ENCODE data around the gene CARD19.

CARD19 gene

GRCh38 chr9:93121316-93122241, 25.6 kb downstream of the CARD19 start:
- ChIA-PET CTCF (interaction anchor here (16.5 kb wide), 1 partner anchor 14 kb away, joined by 174 read pairs; no protein-coding TSS in a partner anchor), POLR2A (no interaction called here)
- no peak for DNase-seq (ENCODE audit: extremely low spot score)
- no peak for TF ChIP-seq CTCF (IDR thresholded peaks at IDR 0.05; ENCODE audit: control extremely low read depth, extremely low read depth, low read depth, missing control alignments)

GRCh38 chr9:93122721-93123221, 26.8 kb downstream of the CARD19 start:
- TF ChIP-seq CTCF (IDR thresholded peaks at IDR 0.05; ENCODE audit: control extremely low read depth, extremely low read depth, low read depth, missing control alignments), result no peak
- no peak for DNase-seq (ENCODE audit: extremely low spot score)
- ChIA-PET POLR2A (interaction anchor here (0.8 kb wide), 1 partner anchor 9 kb away, joined by 4 read pairs; no protein-coding TSS in a partner anchor), CTCF (interaction anchor here (16.5 kb wide), 1 partner anchor 15 kb away, joined by 174 read pairs; no protein-coding TSS in a partner anchor)

- ChIA-PET CTCF (interaction anchor here (16.5 kb wide), 1 partner anchor 16 kb away, joined by 174 read pairs; no protein-coding TSS in a partner anchor), POLR2A (interaction anchor here (0.8 kb wide), 1 partner anchor 8 kb away, joined by 4 read pairs; no protein-coding TSS in a partner anchor)
- DNase-seq (ENCODE audit: extremely low spot score), result no peak
- no peak for TF ChIP-seq CTCF (IDR thresholded peaks at IDR 0.05; ENCODE audit: control extremely low read depth, extremely low read depth, low read depth, missing control alignments)
Observed at GRCh38 chr9:93123561-93124283, 27.7 kb downstream of the CARD19 start.

GRCh38 chr9:93124793-93125192, 28.8 kb downstream of the CARD19 start:
- DNase-seq (ENCODE audit: extremely low spot score), result no peak
- CTCF ChIA-PET, result interaction anchor here (16.5 kb wide), 1 partner anchor 17 kb away, joined by 174 read pairs; no protein-coding TSS in a partner anchor
- POLR2A ChIA-PET, result no interaction called here
- no peak for TF ChIP-seq CTCF (IDR thresholded peaks at IDR 0.05; ENCODE audit: control extremely low read depth, extremely low read depth, low read depth, missing control alignments)

GRCh38 chr9:93125331-93125894, 29.4 kb downstream of the CARD19 start:
- TF ChIP-seq CTCF (IDR thresholded peaks at IDR 0.05; ENCODE audit: control extremely low read depth, extremely low read depth, low read depth, missing control alignments), result no peak
- ChIA-PET CTCF (interaction anchor here (16.5 kb wide), 1 partner anchor 18 kb away, joined by 174 read pairs; no protein-coding TSS in a partner anchor), POLR2A (no interaction called here)
- no peak for DNase-seq (ENCODE audit: extremely low spot score)
